Measurements from ENCODE around the gene HGF. TPM values are rescaled to one million over a fixed set of nuclear protein-coding genes. Genes with fewer than 3 reads are reported as not detected.

Gene HGF
- polyA plus RNA-seq, 1 experiment: 1.1 TPM

- DNase-seq (ENCODE audit: low read depth): no peak
- no peaks in the 10 kb centered on the region for H3K27me3 ChIP-seq (ENCODE audit: control insufficient read depth, insufficient read depth, low read length)
- H3K36me3 ChIP-seq (ENCODE audit: control insufficient read depth, insufficient read depth, low read length): no peaks in the 10 kb centered on the region
- ChIA-PET CTCF (interaction anchor here (1.0 kb wide), 1 partner anchor 10 kb away, joined by 3 read pairs; no protein-coding TSS in a partner anchor), POLR2A (no interaction called here)
- no peak for TF ChIP-seq CTCF (IDR thresholded peaks at IDR 0.05; ENCODE audit: insufficient read depth, low read depth, low read length)
- no peak overlapping the region for H3K4me3 ChIP-seq (ENCODE audit: low read depth, low read length)
Measured at GRCh38 chr7:81664304-81664703, 105.5 kb downstream of the HGF start.

- DNase-seq (ENCODE audit: low read depth): no peak
- no peak for TF ChIP-seq CTCF (IDR thresholded peaks at IDR 0.05; ENCODE audit: insufficient read depth, low read depth, low read length)
- ChIA-PET POLR2A (no interaction called here), CTCF (interaction anchor here (0.6 to 1.2 kb wide), 2 partner anchors 8 to 17 kb away, joined by 3 read pairs; no protein-coding TSS in a partner anchor)
- H3K4me3 ChIP-seq (ENCODE audit: low read depth, low read length): no peak overlapping the region
- H3K27me3 ChIP-seq (ENCODE audit: control insufficient read depth, insufficient read depth, low read length): no peaks in the 10 kb centered on the region
- H3K36me3 ChIP-seq (ENCODE audit: control insufficient read depth, insufficient read depth, low read length): no peaks in the 10 kb centered on the region
Measured at GRCh38 chr7:81662531-81662930, 107.3 kb downstream of the HGF start.

- POLR2A ChIA-PET: no interaction called here
- Histone ChIP-seq H3K36me3 (ENCODE audit: control insufficient read depth, insufficient read depth, low read length) (no peaks in the 10 kb centered on the region), H3K27me3 (ENCODE audit: control insufficient read depth, insufficient read depth, low read length) (no peaks in the 10 kb centered on the region), H3K4me3 (ENCODE audit: low read depth, low read length) (no peak overlapping the region)
- CTCF ChIA-PET: interaction anchor here (0.6 kb wide), 1 partner anchor 114 kb away, joined by 3 read pairs; no protein-coding TSS in a partner anchor
- TF ChIP-seq CTCF (IDR thresholded peaks at IDR 0.05; ENCODE audit: insufficient read depth, low read depth, low read length): no peak
- DNase-seq (ENCODE audit: low read depth): no peak
Measured at GRCh38 chr7:81659697-81660395, 110.0 kb downstream of the HGF start.

GRCh38 chr7:81657551-81657950 is 112.3 kb downstream of the HGF start:
- CTCF ChIA-PET: interaction anchor here (0.7 to 0.9 kb wide), 2 partner anchors 9 to 18 kb away, joined by 3 to 4 read pairs; no protein-coding TSS in a partner anchor
- Histone ChIP-seq H3K36me3 (ENCODE audit: control insufficient read depth, insufficient read depth, low read length) (no peaks in the 10 kb centered on the region), H3K27me3 (ENCODE audit: control insufficient read depth, insufficient read depth, low read length) (no peaks in the 10 kb centered on the region), H3K4me3 (ENCODE audit: low read depth, low read length) (no peak overlapping the region)
- TF ChIP-seq CTCF (IDR thresholded peaks at IDR 0.05; ENCODE audit: insufficient read depth, low read depth, low read length): no peak
- POLR2A ChIA-PET: no interaction called here
- DNase-seq (ENCODE audit: low read depth): no peak

GRCh38 chr7:81655271-81655670 is 114.6 kb downstream of the HGF start:
- Histone ChIP-seq H3K27me3 (ENCODE audit: control insufficient read depth, insufficient read depth, low read length) (no peaks in the 10 kb centered on the region), H3K36me3 (ENCODE audit: control insufficient read depth, insufficient read depth, low read length) (no peaks in the 10 kb centered on the region), H3K4me3 (ENCODE audit: low read depth, low read length) (no peak overlapping the region)
- DNase-seq (ENCODE audit: low read depth): no peak
- POLR2A ChIA-PET: no interaction called here
- TF ChIP-seq CTCF (IDR thresholded peaks at IDR 0.05; ENCODE audit: insufficient read depth, low read depth, low read length): no peak
- CTCF ChIA-PET: no interaction called here
